IMR-90 (cell line): ENCODE results near the gene HPSE2. TPM values are rescaled to one million over a fixed set of nuclear protein-coding genes. Genes with fewer than 3 reads are reported as not detected.

Source experiments
- ATAC-seq: fragments of 200-7000 bp; cut with Tn5 transposase; 2 replicates; pipeline ENCODE4 v1.9.1; 2020; ENCODE audit warnings: low read depth, mild to moderate bottlenecking, moderate library complexity
- BruUV-seq: library from RNA; stranded (reverse); fragments of 400-500 nt; replicated peaks from 2 replicates; lab custom pipeline; 2021; lab: Mats Ljungman, UMichigan
- CTCF ChIA-PET: fragments of 300-600 bp; formaldehyde crosslinking; extraction: SDS; loops from one replicate; lab custom pipeline; 2021; ENCODE audit warnings: antibody characterized with exemption; lab: Yijun Ruan, JAX
- POLR2A ChIA-PET: fragments of 300-600 bp; sonication (Branson Sonifier 250); formaldehyde crosslinking; loops from one replicate; lab custom pipeline; 2022; ENCODE audit warnings: antibody characterized with exemption; ENCODE audit not compliant: unreplicated experiment; lab: Charles Lee
- DNase-seq: peaks from one replicate; pipeline ENCODE4 v3.0.0; 2013
- H2AFZ ChIP-seq: replicated peaks from 2 replicates; pipeline ENCODE3; 2013; ENCODE audit warnings: low read length, mild to moderate bottlenecking; ENCODE audit not compliant: poor library complexity
- H2AK5ac ChIP-seq: 2 replicates; pipeline ENCODE4 v1.6.1; 2013; ENCODE audit warnings: low read depth, low read length, inconsistent platforms
- H2AK9ac ChIP-seq: replicated peaks from 2 replicates; pipeline ENCODE3; 2013; ENCODE audit warnings: mild to moderate bottlenecking, low read depth, low read length, moderate library complexity; ENCODE audit not compliant: poor library complexity
- H2BK120ac ChIP-seq: 2 replicates; pipeline ENCODE4 v1.6.1; 2013; ENCODE audit warnings: low read depth, low read length, inconsistent platforms
- H2BK15ac ChIP-seq: 3 replicates; pipeline ENCODE4 v1.6.1; 2013; ENCODE audit warnings: low read depth, low read length, inconsistent platforms
- H2BK20ac ChIP-seq: 2 replicates; pipeline ENCODE4 v1.6.1; 2013; ENCODE audit warnings: low read depth, mild to moderate bottlenecking, inconsistent platforms, low read length, moderate library complexity
- H2BK5ac ChIP-seq: 2 replicates; pipeline ENCODE4 v1.6.1; 2013; ENCODE audit warnings: mild to moderate bottlenecking, low read depth, low read length, inconsistent platforms; ENCODE audit not compliant: poor library complexity, severe bottlenecking
- H3K14ac ChIP-seq: replicated peaks from 2 replicates; pipeline ENCODE4 v1.6.1; 2013; ENCODE audit warnings: low read depth, low read length, inconsistent platforms
- H3K18ac ChIP-seq: 2 replicates; pipeline ENCODE4 v1.6.1; 2013; ENCODE audit warnings: low read depth, low read length, control low read depth
- H3K23ac ChIP-seq: 2 replicates; pipeline ENCODE4 v1.6.1; 2013; ENCODE audit warnings: low read depth, low read length, inconsistent platforms
- H3K27ac ChIP-seq: 2 replicates; pipeline ENCODE4 v1.5.1; 2013; ENCODE audit warnings: mild to moderate bottlenecking, control low read depth, low read length; ENCODE audit not compliant: insufficient read depth
- H3K27me3 ChIP-seq: 2 replicates; pipeline ENCODE4 v1.6.1; 2013; ENCODE audit warnings: low read length; ENCODE audit not compliant: control insufficient read depth, insufficient read depth
- H3K36me3 ChIP-seq: 2 replicates; pipeline ENCODE4 v1.6.1; 2013; ENCODE audit warnings: low read length, mixed read lengths; ENCODE audit not compliant: control insufficient read depth, insufficient read depth
- H3K4ac ChIP-seq: 2 replicates; pipeline ENCODE4 v1.6.1; 2013; ENCODE audit warnings: low read depth, low read length, inconsistent platforms
- H3K4me1 ChIP-seq: 2 replicates; pipeline ENCODE4 v1.6.1; 2013; ENCODE audit warnings: low read length, mixed read lengths; ENCODE audit not compliant: control insufficient read depth, insufficient read depth
- H3K4me2 ChIP-seq: 2 replicates; pipeline ENCODE4 v1.6.1; 2013; ENCODE audit warnings: low read depth, mild to moderate bottlenecking, control low read depth, low read length, moderate library complexity
- H3K4me3 ChIP-seq: 2 replicates; pipeline ENCODE4 v1.5.1; 2013; ENCODE audit warnings: low read depth, mild to moderate bottlenecking, control low read depth, low read length, moderate library complexity; ENCODE audit not compliant: insufficient read depth
- H3K56ac ChIP-seq: 2 replicates; pipeline ENCODE4 v1.6.1; 2013; ENCODE audit warnings: low read length, inconsistent platforms; ENCODE audit not compliant: insufficient read depth; ENCODE audit errors: extremely low read depth
- H3K79me1 ChIP-seq, 2 experiments: 2 replicates each; pipeline ENCODE4 v1.6.1; 2013; ENCODE audit warnings: low read length in 2 of 2, inconsistent platforms in 1 of 2, low read depth in 1 of 2
- H3K9ac ChIP-seq: 2 replicates; pipeline ENCODE4 v1.6.1; 2013; ENCODE audit warnings: low read depth, low read length, control low read depth
- H3K9me1 ChIP-seq: 2 replicates; pipeline ENCODE4 v1.6.1; 2013; ENCODE audit warnings: low read length, inconsistent platforms; ENCODE audit not compliant: insufficient read depth
- H3K9me3 ChIP-seq: 2 replicates; pipeline ENCODE4 v1.6.1; 2013; ENCODE audit warnings: low read length; ENCODE audit not compliant: control insufficient read depth, insufficient read depth
- H4K20me1 ChIP-seq: 2 replicates; pipeline ENCODE4 v1.6.1; 2013; ENCODE audit warnings: low read length, inconsistent platforms; ENCODE audit not compliant: insufficient read depth
- H4K5ac ChIP-seq: 2 replicates; pipeline ENCODE4 v1.6.1; 2013; ENCODE audit warnings: mild to moderate bottlenecking, low read depth, low read length, control low read depth
- H4K8ac ChIP-seq, 2 experiments: 2 replicates each; pipeline ENCODE4 v1.6.1; 2013; ENCODE audit warnings: low read depth in 2 of 2, low read length in 2 of 2, control low read depth in 1 of 2, inconsistent platforms in 1 of 2
- H4K91ac ChIP-seq: 2 replicates; pipeline ENCODE4 v1.6.1; 2013; ENCODE audit warnings: low read depth, low read length, inconsistent platforms; ENCODE audit not compliant: insufficient read depth
- BHLHE40 ChIP-seq: fragments of 150-350 bp; IDR thresholded peaks from 2 replicates; pipeline ENCODE4 v1.6.1; 2016; ENCODE audit warnings: mild to moderate bottlenecking, low read depth, low read length
- CEBPB ChIP-seq: IDR thresholded peaks from 2 replicates; pipeline ENCODE4 v1.6.1; 2012; ENCODE audit warnings: low read depth, low read length, improper control_type of control experiment
- CHD1 ChIP-seq: IDR thresholded peaks from 2 replicates; pipeline ENCODE4 v1.6.1; 2012; ENCODE audit warnings: low read depth, low read length, improper control_type of control experiment
- CTCF ChIP-seq: conservative IDR thresholded peaks from 2 replicates; pipeline ENCODE4 v1.5.1; 2012; ENCODE audit warnings: mild to moderate bottlenecking, low read depth, low read length, improper control_type of control experiment
- ELK1 ChIP-seq: fragments of 150-350 bp; IDR thresholded peaks from 2 replicates; pipeline ENCODE4 v1.6.1; 2016; ENCODE audit warnings: low read depth, mild to moderate bottlenecking, low read length, moderate library complexity, borderline replicate concordance
- FOS ChIP-seq: fragments of 150-350 bp; IDR thresholded peaks from 2 replicates; pipeline ENCODE4 v1.6.1; 2016; ENCODE audit warnings: low read depth, low read length
- MAFK ChIP-seq: IDR thresholded peaks from 2 replicates; pipeline ENCODE4 v1.6.1; 2012; ENCODE audit warnings: low read depth, low read length, improper control_type of control experiment
- MAZ ChIP-seq: IDR thresholded peaks from 2 replicates; pipeline ENCODE4 v1.6.1; 2012; ENCODE audit warnings: low read depth, mild to moderate bottlenecking, low read length, improper control_type of control experiment, moderate library complexity, borderline replicate concordance
- MXI1 ChIP-seq: IDR thresholded peaks from 2 replicates; pipeline ENCODE4 v1.6.1; 2012; ENCODE audit warnings: low read depth, mild to moderate bottlenecking, low read length, moderate library complexity, borderline replicate concordance
- NFE2L2 ChIP-seq: fragments of 150-350 bp; IDR thresholded peaks from 2 replicates; pipeline ENCODE4 v1.6.1; 2016; ENCODE audit warnings: low read depth, mild to moderate bottlenecking, low read length
- POLR2A ChIP-seq: IDR thresholded peaks from 2 replicates; pipeline ENCODE4 v1.6.1; 2012; ENCODE audit warnings: mild to moderate bottlenecking, low read depth, low read length
- RAD21 ChIP-seq: IDR thresholded peaks from 2 replicates; pipeline ENCODE4 v1.6.1; 2012; ENCODE audit warnings: low read length, improper control_type of control experiment
- RCOR1 ChIP-seq: IDR thresholded peaks from 2 replicates; pipeline ENCODE4 v1.6.1; 2012; ENCODE audit warnings: mild to moderate bottlenecking, low read length, improper control_type of control experiment; ENCODE audit not compliant: insufficient replicate concordance
- RFX5 ChIP-seq: IDR thresholded peaks from 2 replicates; pipeline ENCODE4 v1.8.0; 2012; ENCODE audit warnings: low read depth, mild to moderate bottlenecking, low read length, moderate library complexity
- SMC3 ChIP-seq: fragments of 150-350 bp; IDR thresholded peaks from 2 replicates; pipeline ENCODE4 v1.6.1; 2016; ENCODE audit warnings: low read depth, mild to moderate bottlenecking, antibody characterized with exemption, low read length, moderate library complexity
- USF2 ChIP-seq: fragments of 150-350 bp; IDR thresholded peaks from 2 replicates; pipeline ENCODE4 v1.6.1; 2017; ENCODE audit warnings: mild to moderate bottlenecking, antibody characterized with exemption, low read length, low read depth
- WGBS, 2 experiments: methylation state at CpG; one replicate each; pipeline versions ENCODE4 v1.1.5 to v1.1.7; 2013; ENCODE audit warnings: missing lambda C conversion rate in 2 of 2; ENCODE audit not compliant: insufficient read length in 1 of 2; ENCODE audit errors: extremely low coverage in 2 of 2; 5-methylcytosine and 5-hydroxymethylcytosine counted together
- dilution Hi-C: fragments of 300-500 bp; cut with HindIII; formaldehyde crosslinking; loops from one replicate; pipeline ENCODE4 v1.14.3; 2018; ENCODE audit warnings: low sequenced_read_pairs; ENCODE audit not compliant: unreplicated experiment
- in situ Hi-C: fragments of 300-500 bp; cut with MboI; formaldehyde crosslinking; loops from 3 replicates; pipeline ENCODE4 v1.14.3; 2019; ENCODE audit warnings: low sequenced_read_pairs, inconsistent platforms, mixed read lengths
- intact Hi-C: fragments of 100-400 bp; cut with micrococcal nuclease; formaldehyde crosslinking; loops from 2 replicates; pipeline ENCODE4 v1.10.0; 2022
- polyA plus RNA-seq, 3 experiments: library from polyadenylated mRNA; depleted of rRNA; stranded (reverse); fragments of >200 nt; gene quantifications; 2 replicates each; pipeline ENCODE4 v1.2.3, GENCODE V29; 2012; ENCODE audit warnings: low replicate concordance in 1 of 3
- total RNA-seq: library from RNA; depleted of rRNA; stranded (reverse); fragments of >200 nt; gene quantifications from 2 replicates; pipeline ENCODE4 v1.2.3, GENCODE V29; 2012

HPSE2 gene
- total and polyA plus RNA-seq, 2 of the 4 experiments (the other 2 are of a cell fraction) = not detected

GRCh38 chr10:98589007-98589406 lies 646.6 kb downstream of the HPSE2 start:
- no peaks in the 10 kb centered on the region for H3K9me3 ChIP-seq
- H3K14ac ChIP-seq = no peak overlapping the region
- H3K4me1 ChIP-seq = no peaks in the 10 kb centered on the region
- H3K9ac ChIP-seq = no peak overlapping the region
- ChIA-PET POLR2A (no interaction called here), CTCF (no interaction called here)
- H4K5ac ChIP-seq = no peak overlapping the region
- H3K27ac ChIP-seq = no peak overlapping the region
- no peak overlapping the region for H3K56ac ChIP-seq
- DNase-seq (peak; percentile 19), ATAC-seq (no peak)
- H3K18ac ChIP-seq = no peak overlapping the region
- TF ChIP-seq MAFK (no peak), CEBPB (no peak), MXI1 (no peak), CTCF (no peak), FOS (no peak), POLR2A (no peak), RAD21 (no peak), BHLHE40 (no peak), USF2 (no peak), ELK1 (no peak), SMC3 (no peak), RCOR1 (no peak), RFX5 (no peak), MAZ (no peak), CHD1 (no peak), NFE2L2 (no peak)
- H2BK5ac ChIP-seq = no peak overlapping the region
- dilution Hi-C loops (no loop called here), in situ Hi-C loops (no loop called here), intact Hi-C loops (no loop called here)
- no peak overlapping the region for H2BK120ac ChIP-seq
- no peak overlapping the region for H4K8ac ChIP-seq
- WGBS, 2 experiments = 0% methylated on average over 1 of the region's 3 CpGs; no CpG with 5 or more reads in 1 of the 2 experiments
- H3K9me1 ChIP-seq = no peaks in the 10 kb centered on the region
- H3K4ac ChIP-seq = no peak overlapping the region
- no peak overlapping the region for H3K4me3 ChIP-seq
- no TSS peak for BruUV-seq
- H2AK9ac ChIP-seq = no peak overlapping the region
- H3K36me3 ChIP-seq = no peaks in the 10 kb centered on the region
- H3K79me1 ChIP-seq = no peaks in the 10 kb centered on the region
- no peak overlapping the region for H3K4me2 ChIP-seq
- no peak overlapping the region for H2BK20ac ChIP-seq
- H3K23ac ChIP-seq = no peak overlapping the region
- H2BK15ac ChIP-seq = no peak overlapping the region
- no peak overlapping the region for H2AK5ac ChIP-seq
- H4K20me1 ChIP-seq = no peaks in the 10 kb centered on the region
- no peaks in the 10 kb centered on the region for H3K27me3 ChIP-seq
- H4K91ac ChIP-seq = no peak overlapping the region
- H2AFZ ChIP-seq = no peak overlapping the region
